Lower lobe of right lung (tissue), 2 donors: Measurements from ENCODE around the gene MYOCD. TPM values are rescaled to one million over a fixed set of nuclear protein-coding genes. Genes with fewer than 3 reads are reported as not detected.

Experiments
- ATAC-seq, 2 donors: fragments of 200-7000 bp; cut with Tn5 transposase; one replicate each; pipeline ENCODE4 v1.9.1; 2020 to 2022; ENCODE audit warnings: mild to moderate bottlenecking in 2 of 2, moderate library complexity in 2 of 2
- DNase-seq: peaks from one replicate; pipeline ENCODE4 v3.0.0-alpha.2; 2020
- H3K27ac ChIP-seq: fragments of 200-600 bp; one replicate; pipeline ENCODE4 v1.8.0; 2022
- H3K27me3 ChIP-seq: fragments of 200-600 bp; one replicate; pipeline ENCODE4 v1.8.0; 2022; ENCODE audit warnings: low read depth
- H3K36me3 ChIP-seq: fragments of 200-600 bp; one replicate; pipeline ENCODE4 v1.8.0; 2022; ENCODE audit warnings: mild to moderate bottlenecking
- H3K4me1 ChIP-seq: fragments of 200-600 bp; one replicate; pipeline ENCODE4 v1.8.0; 2022
- H3K4me3 ChIP-seq: fragments of 200-600 bp; one replicate; pipeline ENCODE4 v1.8.0; 2022; ENCODE audit warnings: mild to moderate bottlenecking
- H3K9me3 ChIP-seq: fragments of 200-600 bp; one replicate; pipeline ENCODE4 v1.8.0; 2022
- intact Hi-C: fragments of 100-400 bp; cut with DNase I; formaldehyde crosslinking; loops from one replicate; pipeline ENCODE4 v1.11.0; 2022
- total RNA-seq: library from RNA; stranded (reverse); fragmentation: NEBNext Ultra II Directional; extraction: Animal tissue kit (Norgen Biotek cat#: 25700); gene quantifications from one replicate; pipeline ENCODE4 v1.2.1, GENCODE V29; 2021
- TF ChIP-seq, protein P1 (sequence below): fragments of 200-600 bp; IDR thresholded peaks from one replicate; pipeline ENCODE4 v1.8.0; 2022; ENCODE audit warnings: antibody characterized with exemption, mild to moderate bottlenecking
- donor health status: DM: no; HTN: yes; CAD: no; lungs with severe emphysema.

Gene MYOCD
- total RNA-seq, 1 donor from 2014 or later = 3.6 TPM

DNA sequence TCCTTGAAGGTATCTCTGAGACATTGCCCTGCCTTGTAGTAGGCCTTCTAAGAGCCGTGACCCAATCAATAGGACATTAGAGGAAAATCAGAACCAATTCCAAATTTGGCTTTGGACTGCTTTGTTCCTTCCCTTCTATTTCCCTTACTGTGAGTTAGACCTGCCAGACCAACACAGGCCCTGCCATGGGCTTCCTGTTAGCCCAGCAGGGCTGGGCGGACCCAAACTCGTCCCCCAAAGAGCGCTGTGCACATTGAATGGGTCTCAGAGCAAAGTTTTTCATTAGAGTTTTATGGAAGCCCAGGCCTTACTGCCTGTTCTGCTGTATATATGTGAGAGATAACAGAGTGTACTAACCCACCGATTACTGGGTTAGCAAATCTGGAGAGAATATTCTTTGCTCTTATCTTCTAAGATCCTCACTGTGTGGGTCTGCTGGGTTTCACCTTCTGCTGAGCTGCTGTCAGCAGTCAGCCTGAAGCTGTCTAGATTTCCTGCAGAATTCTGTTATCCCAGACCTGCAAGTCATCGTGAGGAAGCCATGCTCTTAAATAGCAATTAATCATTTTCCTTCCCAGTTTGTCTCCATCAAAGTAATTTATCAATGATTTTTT lies 129.3 kb downstream of the MYOCD start:
- H3K4me1 ChIP-seq = no peaks in the 10 kb centered on the region
- H3K27me3 ChIP-seq = peaks cover 4% of the 10 kb centered on the region
- H3K9me3 ChIP-seq = no peaks in the 10 kb centered on the region
- ATAC-seq = no peak
- TF ChIP-seq, protein P1, sequence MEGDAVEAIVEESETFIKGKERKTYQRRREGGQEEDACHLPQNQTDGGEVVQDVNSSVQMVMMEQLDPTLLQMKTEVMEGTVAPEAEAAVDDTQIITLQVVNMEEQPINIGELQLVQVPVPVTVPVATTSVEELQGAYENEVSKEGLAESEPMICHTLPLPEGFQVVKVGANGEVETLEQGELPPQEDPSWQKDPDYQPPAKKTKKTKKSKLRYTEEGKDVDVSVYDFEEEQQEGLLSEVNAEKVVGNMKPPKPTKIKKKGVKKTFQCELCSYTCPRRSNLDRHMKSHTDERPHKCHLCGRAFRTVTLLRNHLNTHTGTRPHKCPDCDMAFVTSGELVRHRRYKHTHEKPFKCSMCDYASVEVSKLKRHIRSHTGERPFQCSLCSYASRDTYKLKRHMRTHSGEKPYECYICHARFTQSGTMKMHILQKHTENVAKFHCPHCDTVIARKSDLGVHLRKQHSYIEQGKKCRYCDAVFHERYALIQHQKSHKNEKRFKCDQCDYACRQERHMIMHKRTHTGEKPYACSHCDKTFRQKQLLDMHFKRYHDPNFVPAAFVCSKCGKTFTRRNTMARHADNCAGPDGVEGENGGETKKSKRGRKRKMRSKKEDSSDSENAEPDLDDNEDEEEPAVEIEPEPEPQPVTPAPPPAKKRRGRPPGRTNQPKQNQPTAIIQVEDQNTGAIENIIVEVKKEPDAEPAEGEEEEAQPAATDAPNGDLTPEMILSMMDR = no peak
- no peak overlapping the region for H3K4me3 ChIP-seq
- DNase-seq = no peak
- intact Hi-C loops = no loop called here
- H3K36me3 ChIP-seq = no peaks in the 10 kb centered on the region
- H3K27ac ChIP-seq = no peak overlapping the region

DNA sequence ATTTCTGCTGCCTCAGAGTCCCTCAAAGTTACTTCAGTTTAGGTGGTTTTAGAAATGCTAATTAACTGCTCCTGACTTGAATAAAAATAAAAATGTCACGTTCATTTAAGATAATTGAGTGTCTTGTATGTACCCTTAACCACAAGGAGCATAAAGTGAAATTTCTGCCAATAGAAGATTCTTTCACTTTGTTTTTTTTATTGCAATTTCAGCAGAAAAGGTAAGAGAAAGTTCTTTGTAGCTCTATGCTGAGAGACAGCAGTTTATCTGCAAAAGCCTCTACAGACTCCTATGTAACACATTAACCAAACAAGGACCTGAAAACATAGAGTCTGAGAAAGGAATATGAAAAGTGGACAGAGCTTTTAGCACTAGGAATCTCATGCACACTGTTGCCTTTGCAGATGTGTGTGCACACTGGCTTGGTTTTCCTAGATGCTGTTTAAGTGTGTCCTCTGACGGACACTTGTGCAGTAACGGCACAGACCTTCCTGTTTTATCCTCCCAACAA lies 135.2 kb downstream of the MYOCD start:
- ATAC-seq (no peak), DNase-seq (no peak)
- no peaks in the 10 kb centered on the region for H3K36me3 ChIP-seq
- no peaks in the 10 kb centered on the region for H3K9me3 ChIP-seq
- H3K27ac ChIP-seq = no peak overlapping the region
- H3K27me3 ChIP-seq = no peaks in the 10 kb centered on the region
- intact Hi-C loops = no loop called here
- no peak overlapping the region for H3K4me3 ChIP-seq
- H3K4me1 ChIP-seq = no peaks in the 10 kb centered on the region
- TF ChIP-seq, protein P1 = no peak

DNA sequence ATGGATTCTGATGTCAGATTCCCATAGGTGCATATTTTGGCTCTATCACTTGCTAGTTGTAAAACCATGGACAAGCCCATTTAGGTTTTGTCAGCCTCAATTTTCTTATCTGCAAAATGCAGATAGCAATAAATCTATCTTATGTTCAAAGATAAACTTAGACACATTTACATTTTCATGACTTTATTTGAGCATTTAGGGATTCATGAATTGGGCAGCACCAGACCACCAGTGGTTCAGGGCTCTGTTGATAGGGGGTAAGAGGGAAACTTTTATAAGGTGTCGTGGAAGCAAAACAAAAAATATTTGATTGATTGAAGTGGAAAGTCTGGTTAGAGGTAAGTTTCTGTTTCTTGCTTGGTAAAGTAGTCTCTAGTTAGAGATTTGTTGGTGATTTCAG lies 140.9 kb downstream of the MYOCD start:
- Histone ChIP-seq H3K9me3 (peaks cover 5% of the 10 kb centered on the region), H3K4me3 (no peak overlapping the region), H3K4me1 (no peaks in the 10 kb centered on the region), H3K27me3 (no peaks in the 10 kb centered on the region), H3K27ac (no peak overlapping the region), H3K36me3 (no peaks in the 10 kb centered on the region)
- ATAC-seq (no peak), DNase-seq (no peak)
- TF ChIP-seq, protein P1 = no peak
- intact Hi-C loops = no loop called here

GRCh38 chr17:12808723-12809122 lies 143.0 kb downstream of the MYOCD start:
- Histone ChIP-seq H3K36me3 (no peaks in the 10 kb centered on the region), H3K27me3 (no peaks in the 10 kb centered on the region), H3K9me3 (peaks cover 5% of the 10 kb centered on the region), H3K4me3 (no peak overlapping the region), H3K27ac (no peak overlapping the region), H3K4me1 (no peaks in the 10 kb centered on the region)
- TF ChIP-seq, protein P1 = no peak
- DNase-seq = no peak
- intact Hi-C loops = no loop called here
- ATAC-seq = no peak

DNA sequence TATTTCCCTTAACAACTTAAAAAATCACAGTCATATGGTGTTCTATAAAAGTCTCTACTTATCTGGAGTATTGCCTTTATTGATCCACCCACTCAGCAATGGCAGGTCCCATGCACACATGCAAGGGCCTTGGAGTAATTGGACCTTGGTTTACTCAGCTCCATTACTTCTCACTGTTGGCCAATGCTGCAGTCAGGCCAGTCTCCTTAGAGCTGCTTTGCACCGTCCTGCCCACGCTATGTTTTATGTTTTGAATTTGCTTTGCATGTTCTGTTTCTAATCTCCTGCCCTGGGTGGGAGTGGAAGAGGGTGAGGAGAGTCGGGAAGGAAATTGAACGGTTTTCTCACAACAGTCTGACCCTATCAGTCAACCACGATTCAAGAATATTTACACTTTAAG lies 147.2 kb downstream of the MYOCD start:
- DNase-seq (no peak), ATAC-seq (no peak)
- no peaks in the 10 kb centered on the region for H3K4me1 ChIP-seq
- TF ChIP-seq, protein P1 = no peak
- intact Hi-C loops = no loop called here
- no peaks in the 10 kb centered on the region for H3K36me3 ChIP-seq
- H3K9me3 ChIP-seq = peaks cover 7% of the 10 kb centered on the region
- H3K4me3 ChIP-seq = no peak overlapping the region
- H3K27ac ChIP-seq = no peak overlapping the region
- no peaks in the 10 kb centered on the region for H3K27me3 ChIP-seq
